Medulla oblongata (tissue), 1 donor: ENCODE measurements around the gene TIAM2.
"Not testable (repeated sequence)": the region's sequence is repeated elsewhere in the genome, so short reads cannot be mapped to it uniquely, and the experiment has no call there.

Source experiments
- DNase-seq: peaks from one replicate; pipeline ENCODE4 v3.0.0-alpha.2; 2015; ENCODE audit errors: extremely low spot score

The TIAM2 gene

GRCh38 chr6:155100087-155100486 lies 105.0 kb downstream of the TIAM2 start:
- DNase-seq, result no peak

DNA sequence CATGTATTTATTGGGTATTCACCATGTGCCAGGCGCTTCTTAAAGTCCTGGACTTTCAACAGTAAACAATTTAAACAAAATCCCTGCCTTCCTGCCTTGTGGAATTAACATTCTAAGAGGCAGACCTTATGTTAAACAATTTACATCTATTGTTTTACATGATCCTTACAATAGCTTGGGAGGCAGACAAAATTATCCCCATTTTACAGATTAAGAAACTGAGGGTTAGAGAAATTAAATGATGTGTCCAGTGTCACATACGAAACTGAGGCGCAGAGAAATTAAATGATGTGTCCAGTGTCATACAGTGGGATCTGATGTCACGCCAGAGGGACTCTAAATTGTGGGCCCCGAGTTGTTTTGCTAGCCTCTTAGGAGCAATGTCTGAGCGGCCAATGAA lies 105.5 kb downstream of the TIAM2 start:
- DNase-seq, result no peak

- not testable (repeated sequence) for DNase-seq
These were observed 108.0 kb downstream of the TIAM2 start for GRCh38 chr6:155103083-155103645.

DNA sequence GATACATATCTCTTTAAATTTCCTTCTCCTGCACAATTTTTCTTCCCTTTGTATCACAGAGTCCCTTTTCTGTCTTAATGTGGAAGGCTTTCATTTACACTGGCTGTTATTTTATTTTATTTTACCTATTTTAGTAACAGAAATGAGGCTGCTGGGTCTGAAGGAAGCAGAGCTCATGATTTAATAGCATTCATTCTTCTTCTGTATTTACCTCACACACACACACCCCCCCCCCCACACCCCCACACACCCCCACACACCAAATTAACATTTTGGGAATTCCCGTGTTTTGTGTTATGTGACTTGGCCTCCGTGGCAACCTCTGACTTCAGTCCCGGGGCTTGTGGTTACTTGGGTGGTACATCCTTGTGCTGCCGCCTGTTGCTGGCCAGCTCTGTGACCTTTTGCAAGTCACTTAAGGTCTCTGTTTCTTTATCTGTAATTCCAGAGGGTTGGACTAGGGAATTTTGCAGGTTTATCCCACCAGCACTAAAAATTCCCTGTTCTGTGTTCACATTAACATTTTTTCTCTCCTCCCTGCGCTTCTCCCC lies 108.8 kb downstream of the TIAM2 start:
- no peak for DNase-seq

DNA sequence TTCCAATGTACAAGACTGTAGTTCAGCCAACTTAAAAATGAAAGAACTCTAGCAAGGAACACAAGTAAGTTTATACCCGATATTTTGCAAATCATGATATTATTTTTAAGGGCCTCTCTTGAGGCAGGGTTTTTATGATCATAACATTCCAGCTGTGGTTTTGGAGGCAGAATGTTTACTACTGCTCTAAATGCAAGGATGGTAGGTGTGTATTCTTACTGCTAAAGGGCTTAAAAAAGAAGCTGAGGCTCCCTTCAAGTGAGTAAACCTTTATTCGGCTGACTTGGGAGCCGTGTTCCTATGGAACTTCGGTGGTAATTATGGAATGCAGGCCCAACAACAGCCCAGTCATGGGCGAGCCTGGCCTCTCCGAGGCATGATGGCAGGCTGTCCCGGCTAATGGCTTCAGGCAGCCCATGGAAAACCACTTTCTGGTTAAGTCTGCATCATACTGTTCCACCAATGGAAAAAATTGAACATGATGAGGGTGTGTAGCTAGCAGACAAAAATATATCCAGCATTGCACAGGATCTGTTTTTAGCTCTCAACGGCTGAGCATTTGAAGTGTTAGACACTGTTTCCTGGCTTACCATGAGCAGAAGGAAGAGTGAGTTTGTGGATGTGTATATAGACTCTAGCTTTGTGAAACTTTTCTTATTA lies 111.5 kb downstream of the TIAM2 start:
- no peak for DNase-seq

DNA sequence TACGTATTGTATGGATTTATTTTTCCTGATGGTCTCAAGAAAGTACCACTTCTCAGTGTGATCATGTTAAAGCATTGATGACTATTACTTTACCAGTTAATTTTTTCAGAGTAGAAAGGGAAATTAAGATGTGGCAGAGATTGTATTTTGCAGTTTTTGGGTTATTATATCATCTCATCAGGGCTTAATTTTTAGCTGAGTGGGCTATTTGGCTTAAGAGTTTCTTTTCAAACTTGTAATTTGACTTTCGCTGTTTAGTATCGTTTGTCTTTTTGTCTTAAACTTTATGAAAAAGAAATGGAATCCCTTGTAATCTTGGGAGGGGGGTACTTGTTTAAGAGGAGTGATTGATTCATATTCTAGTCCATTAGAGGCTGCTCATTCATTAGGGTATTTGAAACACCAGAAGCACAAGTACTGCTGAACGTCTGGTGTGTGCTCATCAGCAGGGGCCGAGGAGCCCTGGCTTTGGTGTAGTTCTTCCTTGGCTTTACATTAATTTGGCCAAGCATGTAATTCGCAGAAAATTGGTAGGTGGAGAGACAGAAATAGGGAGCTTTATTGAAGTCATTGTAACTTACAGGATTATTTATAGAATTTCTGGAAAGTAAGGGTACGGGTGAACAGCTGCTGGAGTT lies 112.4 kb downstream of the TIAM2 start:
- no peak for DNase-seq

- no peak for DNase-seq
These were observed 113.1 kb downstream of the TIAM2 start for GRCh38 chr6:155108070-155108820.

DNA sequence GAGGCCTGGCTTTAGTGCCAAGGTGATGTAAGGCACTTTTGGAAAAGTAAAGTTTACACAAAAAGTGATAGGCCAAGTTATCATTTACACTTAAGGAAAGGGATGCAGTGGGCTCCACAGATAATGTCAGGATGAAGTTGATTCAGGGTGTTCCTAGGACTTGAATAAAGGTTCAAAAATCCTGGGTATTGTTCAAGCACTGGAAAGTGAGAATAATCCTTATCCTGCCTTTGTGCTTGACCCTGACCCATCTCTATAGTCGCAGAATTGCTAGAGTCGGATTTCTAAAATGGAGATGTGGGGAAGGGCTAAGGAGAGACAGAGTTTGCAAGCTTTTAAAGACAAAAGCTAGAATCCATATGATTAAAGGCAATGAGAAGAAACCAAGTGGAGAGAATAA lies 115.6 kb downstream of the TIAM2 start:
- no peak for DNase-seq

DNA sequence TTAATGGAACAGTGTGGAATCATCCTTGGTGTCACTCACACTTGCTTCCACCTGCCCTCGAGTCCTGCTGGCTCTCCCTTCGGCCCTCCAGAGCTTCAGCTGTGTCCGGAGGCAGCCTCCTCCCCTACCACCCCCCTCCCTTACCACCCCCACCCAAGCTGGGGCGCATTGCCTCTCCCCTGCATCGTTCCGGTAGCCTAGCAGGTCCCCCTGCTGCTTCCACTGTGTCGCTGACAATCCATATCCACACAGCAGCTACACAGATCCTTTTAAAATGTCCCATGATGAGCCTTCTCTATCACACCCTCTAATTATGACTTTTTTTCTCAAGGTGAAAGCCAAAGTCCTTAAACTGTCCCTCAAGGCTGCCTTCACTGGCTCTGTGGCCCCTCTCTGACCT lies 117.6 kb downstream of the TIAM2 start:
- DNase-seq, result no peak

DNA sequence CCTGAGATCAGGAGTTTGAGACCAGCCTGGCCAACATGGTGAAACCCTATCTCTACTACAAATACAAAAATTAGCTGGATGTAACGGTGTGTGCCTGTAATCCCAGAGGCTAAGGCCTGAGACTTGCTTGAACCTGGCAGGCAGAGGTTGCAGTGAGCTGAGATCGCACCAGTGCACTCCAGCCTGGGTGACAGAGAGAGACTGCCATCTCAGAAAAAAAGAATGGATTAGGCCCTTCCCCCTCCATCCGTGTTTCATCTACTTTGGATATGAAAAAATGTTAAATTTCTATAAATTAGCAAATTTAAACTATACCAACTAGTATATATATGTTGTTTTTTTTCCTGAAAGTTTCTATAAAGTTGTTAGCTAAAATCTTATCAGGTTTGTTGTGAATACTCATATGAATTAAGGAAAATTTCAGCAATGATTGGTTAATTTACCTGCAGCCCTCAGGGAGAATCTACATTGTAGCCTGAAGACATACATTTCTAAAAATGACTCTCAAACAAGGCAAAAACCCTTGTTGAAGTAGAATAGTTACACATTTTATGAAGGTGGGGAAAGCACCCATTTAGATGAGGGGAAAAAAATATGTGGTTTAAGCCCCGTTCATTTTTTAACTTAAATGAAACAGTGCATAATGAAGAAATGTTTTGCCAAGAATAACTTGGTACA lies 120.9 kb downstream of the TIAM2 start:
- no peak for DNase-seq

DNA sequence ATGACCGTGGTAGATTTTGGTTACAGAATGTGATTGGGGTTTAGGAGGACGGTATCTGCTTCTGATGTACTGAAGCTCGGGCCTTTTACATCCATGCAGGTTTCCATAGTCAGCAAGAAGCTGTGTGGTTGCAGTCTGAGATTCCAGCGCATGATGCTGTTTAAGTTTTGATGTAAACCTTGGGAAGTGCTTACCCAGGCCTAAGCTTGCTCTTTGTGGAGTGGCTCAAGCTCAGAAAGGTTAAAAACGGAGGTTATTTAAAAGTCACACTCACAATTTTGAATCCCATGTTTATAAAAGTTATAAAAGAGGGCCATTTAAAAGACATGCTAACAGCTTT lies 121.4 kb downstream of the TIAM2 start:
- DNase-seq, result no peak

DNA sequence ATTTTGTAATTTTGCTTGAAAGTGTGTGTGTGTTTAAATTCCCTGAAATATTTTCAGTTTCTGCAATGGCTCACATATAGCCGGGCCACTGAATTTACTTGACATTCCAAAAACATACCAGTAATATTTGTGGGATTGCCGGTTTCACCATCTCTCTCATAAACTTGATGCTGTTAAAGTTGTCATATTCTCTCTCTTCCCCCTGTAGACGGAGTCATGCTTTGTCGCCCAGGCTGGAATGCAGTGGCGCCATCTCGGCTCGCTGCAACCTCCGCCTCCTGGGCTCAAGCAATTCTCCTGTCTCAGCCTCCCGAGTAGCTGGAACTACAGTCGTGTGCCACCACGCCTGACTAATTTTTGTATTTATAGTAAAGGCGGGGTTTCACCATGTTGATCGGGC lies 122.1 kb downstream of the TIAM2 start:
- DNase-seq, result no peak

- no peak for DNase-seq
These were observed 122.7 kb downstream of the TIAM2 start for GRCh38 chr6:155117785-155118184.

DNA sequence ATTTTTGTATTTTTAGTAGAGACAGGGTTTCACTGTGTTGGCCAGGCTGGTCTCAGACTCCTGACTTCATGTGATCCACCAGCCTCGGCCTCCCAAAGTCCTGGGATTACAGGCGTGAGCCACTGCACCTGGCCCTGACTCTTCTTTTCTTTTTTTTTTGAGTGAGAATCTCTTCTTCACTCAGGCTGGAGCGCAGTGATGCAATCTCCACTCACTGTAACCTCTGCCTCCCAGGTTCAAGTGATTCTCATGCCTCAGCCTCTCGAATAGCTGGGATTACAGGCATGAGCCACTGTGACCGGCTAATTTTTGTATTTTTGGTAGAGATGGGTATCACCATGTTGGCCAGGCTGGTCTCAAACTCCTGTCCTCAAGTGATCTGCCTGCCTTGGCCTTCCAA lies 124.1 kb downstream of the TIAM2 start:
- DNase-seq, result not testable (repeated sequence)

- no peak for DNase-seq
These were observed 124.9 kb downstream of the TIAM2 start for GRCh38 chr6:155120034-155120433.

- no peak for DNase-seq
These were observed 126.2 kb downstream of the TIAM2 start for GRCh38 chr6:155121294-155121693.

- peak; percentile 8 for DNase-seq
These were observed 126.6 kb downstream of the TIAM2 start for GRCh38 chr6:155121699-155122098.

DNA sequence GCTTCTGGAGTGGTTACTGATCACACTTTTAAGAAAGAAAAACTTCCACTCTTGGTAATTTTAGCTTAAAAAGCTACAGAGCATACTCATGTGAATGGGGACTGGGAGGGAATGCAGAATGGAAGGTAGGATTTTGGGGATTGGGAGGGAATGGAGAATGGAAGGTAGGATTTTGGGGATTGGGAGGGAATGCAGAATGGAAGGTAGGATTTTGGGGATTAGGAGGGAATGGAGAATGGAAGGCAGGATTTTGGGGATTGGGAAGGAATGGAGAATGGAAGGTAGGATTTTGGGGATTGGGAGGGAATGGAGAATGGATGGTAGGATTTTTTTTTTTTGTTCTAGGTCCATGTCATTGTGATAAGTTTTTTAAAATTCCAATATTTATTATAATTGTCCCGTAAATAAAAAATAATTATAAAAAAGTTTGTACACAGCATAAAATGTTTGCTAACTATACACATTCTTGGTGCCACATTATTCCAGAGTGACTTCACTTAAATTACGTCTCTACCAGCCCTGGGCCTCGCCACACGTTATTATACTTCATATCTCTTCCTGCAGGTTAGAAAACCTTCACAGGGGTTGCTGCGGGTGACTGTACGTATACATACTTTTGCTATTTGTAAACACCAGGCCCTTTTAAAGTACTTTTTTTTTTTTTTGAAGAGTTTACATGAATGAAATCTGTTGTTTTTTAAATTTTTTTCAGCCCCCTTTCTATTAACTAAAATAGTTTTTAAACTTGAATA lies 127.3 kb downstream of the TIAM2 start:
- DNase-seq, result no peak

- DNase-seq, result no peak
These were observed 128.4 kb downstream of the TIAM2 start for GRCh38 chr6:155123520-155123919.

- no peak for DNase-seq
These were observed 130.8 kb downstream of the TIAM2 start for GRCh38 chr6:155125906-155126305.

- DNase-seq, result no peak
These were observed 131.8 kb downstream of the TIAM2 start for GRCh38 chr6:155126727-155127439.
